ENCODE results near the gene NUP98.
A peak's percentile ranks its signal among the peaks of the same experiment; 100 is the strongest.

NUP98 gene

GRCh38 chr11:3837793-3838192, 40.4 kb upstream of the NUP98 start:
- no peak for TF ChIP-seq TAF1 (IDR thresholded peaks at IDR 0.05; ENCODE audit: low read depth, low read length)
- TF ChIP-seq POLR2A (IDR thresholded peaks at IDR 0.05; ENCODE audit: low read depth, low read length) = no peak
- peak; percentile 72 for TF ChIP-seq SPI1 (IDR thresholded peaks at IDR 0.05; ENCODE audit: low read depth, low read length)
- no peak for TF ChIP-seq PAX5 (IDR thresholded peaks at IDR 0.05; ENCODE audit: insufficient read depth, low read length, severe bottlenecking)
- FAIRE-seq = no peak
- no peak for DNase-seq (ENCODE audit: insufficient read length, low spot score)

DNA sequence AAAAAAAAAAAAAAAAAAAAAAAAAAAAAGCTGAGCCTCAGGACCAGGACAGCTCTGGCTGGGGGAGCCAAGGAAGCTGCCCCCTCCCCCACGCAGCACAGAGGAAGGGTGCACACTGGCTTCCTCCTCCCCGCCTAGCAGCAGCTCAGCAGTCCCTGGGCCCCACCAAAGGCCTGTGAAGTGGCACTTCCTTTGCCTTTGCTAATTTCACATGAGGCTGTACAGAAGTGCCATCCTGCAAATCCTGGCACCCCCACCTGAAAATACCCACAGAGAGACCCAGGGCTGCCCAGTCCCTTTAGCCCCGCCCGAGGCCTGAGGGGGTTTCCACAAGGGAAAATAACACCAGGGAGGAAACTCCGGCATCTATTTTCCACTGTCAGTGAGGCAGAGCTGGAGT, 39.5 kb upstream of the NUP98 start:
- FAIRE-seq (no peak), DNase-seq (ENCODE audit: insufficient read length, low spot score) (no peak)
- TF ChIP-seq SPI1 (IDR thresholded peaks at IDR 0.05; ENCODE audit: low read depth, low read length) (peak; percentile 27; the same call in 1 of the 2 replicates), TAF1 (IDR thresholded peaks at IDR 0.05; ENCODE audit: low read depth, low read length) (no peak)

DNA sequence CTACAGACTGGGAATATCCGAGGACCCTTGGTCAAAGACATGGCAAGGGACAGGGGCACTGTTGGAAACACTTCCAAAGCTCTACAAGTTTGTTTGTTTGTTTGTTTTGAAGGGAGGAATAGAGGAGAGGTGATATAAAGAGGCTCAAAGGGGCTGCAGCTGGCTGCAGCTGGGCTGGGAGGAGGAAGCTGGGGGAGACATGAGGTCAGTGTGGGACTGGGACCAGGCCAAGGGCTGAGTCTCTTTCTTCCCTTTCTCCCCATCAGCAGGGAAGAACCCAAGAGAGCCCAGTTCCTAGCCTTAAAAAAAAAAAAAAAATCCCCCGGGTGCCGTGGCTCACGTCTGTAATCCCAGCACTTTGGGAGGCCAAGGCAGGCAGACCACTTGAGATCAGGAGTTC, 38.4 kb upstream of the NUP98 start:
- DNase-seq (ENCODE audit: insufficient read length, low spot score) (no peak), FAIRE-seq (no peak)
- no peak for TF ChIP-seq POLR2AphosphoS5 (IDR thresholded peaks at IDR 0.05; ENCODE audit: low read depth, low read length)
- TF ChIP-seq POU2F2 (IDR thresholded peaks at IDR 0.05; ENCODE audit: low read depth, low read length) = no peak
- TF ChIP-seq POLR2A (IDR thresholded peaks at IDR 0.05; ENCODE audit: low read depth, low read length) = no peak
- no peak for TF ChIP-seq SPI1 (IDR thresholded peaks at IDR 0.05; ENCODE audit: low read depth, low read length)
- TF ChIP-seq TAF1 (IDR thresholded peaks at IDR 0.05; ENCODE audit: low read depth, low read length) = no peak
- no peak for TF ChIP-seq PAX5 (IDR thresholded peaks at IDR 0.05; ENCODE audit: insufficient read depth, low read length, severe bottlenecking)

- DNase-seq (ENCODE audit: insufficient read length, low spot score) (no peak), FAIRE-seq (no peak)
- TF ChIP-seq POLR2A (IDR thresholded peaks at IDR 0.05; ENCODE audit: low read depth, low read length) (no peak), SPI1 (IDR thresholded peaks at IDR 0.05; ENCODE audit: low read depth, low read length) (peak; percentile 50; the same call in 1 of the 2 replicates), PAX5 (IDR thresholded peaks at IDR 0.05; ENCODE audit: insufficient read depth, low read length, severe bottlenecking) (no peak), POLR2AphosphoS5 (IDR thresholded peaks at IDR 0.05; ENCODE audit: low read depth, low read length) (no peak), POU2F2 (IDR thresholded peaks at IDR 0.05; ENCODE audit: low read depth, low read length) (no peak)
Observed at GRCh38 chr11:3834664-3835461, 37.5 kb upstream of the NUP98 start.

DNA sequence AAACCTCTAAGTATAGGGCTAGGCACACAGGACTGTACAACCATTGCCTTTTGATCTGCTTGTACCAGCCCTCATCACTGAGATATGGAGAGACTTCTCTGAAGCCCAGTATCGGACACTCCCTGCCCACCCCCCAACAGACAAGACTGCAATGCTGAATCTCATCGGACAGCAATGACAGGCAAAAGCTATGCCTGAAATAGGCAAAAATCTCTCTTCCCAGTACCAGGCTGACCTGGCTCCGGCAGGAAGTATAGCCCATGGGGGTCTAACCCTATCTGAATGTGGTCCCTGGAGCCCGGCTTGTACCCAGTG, 37.0 kb upstream of the NUP98 start:
- no peak for FAIRE-seq
- TF ChIP-seq POLR2A (IDR thresholded peaks at IDR 0.05; ENCODE audit: low read depth, low read length) (no peak), TAF1 (IDR thresholded peaks at IDR 0.05; ENCODE audit: low read depth, low read length) (no peak), PAX5 (IDR thresholded peaks at IDR 0.05; ENCODE audit: insufficient read depth, low read length, severe bottlenecking) (no peak), POLR2AphosphoS5 (IDR thresholded peaks at IDR 0.05; ENCODE audit: low read depth, low read length) (no peak), POU2F2 (IDR thresholded peaks at IDR 0.05; ENCODE audit: low read depth, low read length) (no peak), SPI1 (IDR thresholded peaks at IDR 0.05; ENCODE audit: low read depth, low read length) (no peak)
- no peak for DNase-seq (ENCODE audit: insufficient read length, low spot score)

DNA sequence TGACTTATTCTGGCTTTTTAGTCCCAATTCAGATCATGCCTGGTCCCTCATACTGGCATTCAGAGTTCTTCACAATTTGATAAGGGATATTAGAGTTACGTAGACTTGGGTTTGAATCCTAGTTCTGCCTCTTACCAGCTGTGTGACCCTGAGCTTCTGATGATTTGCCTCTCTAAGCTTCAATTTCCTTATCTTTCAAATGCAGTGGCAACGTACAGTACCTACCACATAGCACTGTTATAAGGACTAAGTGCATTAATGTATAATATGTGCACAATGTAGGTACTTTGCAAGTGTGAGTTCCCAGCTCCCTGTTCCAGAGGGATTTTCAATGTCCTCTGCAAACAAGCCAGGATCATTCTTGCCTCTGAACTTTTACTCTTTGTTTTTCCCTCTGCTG, 36.1 kb upstream of the NUP98 start:
- no peak for TF ChIP-seq POLR2AphosphoS5 (IDR thresholded peaks at IDR 0.05; ENCODE audit: low read depth, low read length)
- FAIRE-seq = no peak
- DNase-seq (ENCODE audit: insufficient read length, low spot score) = no peak

DNA sequence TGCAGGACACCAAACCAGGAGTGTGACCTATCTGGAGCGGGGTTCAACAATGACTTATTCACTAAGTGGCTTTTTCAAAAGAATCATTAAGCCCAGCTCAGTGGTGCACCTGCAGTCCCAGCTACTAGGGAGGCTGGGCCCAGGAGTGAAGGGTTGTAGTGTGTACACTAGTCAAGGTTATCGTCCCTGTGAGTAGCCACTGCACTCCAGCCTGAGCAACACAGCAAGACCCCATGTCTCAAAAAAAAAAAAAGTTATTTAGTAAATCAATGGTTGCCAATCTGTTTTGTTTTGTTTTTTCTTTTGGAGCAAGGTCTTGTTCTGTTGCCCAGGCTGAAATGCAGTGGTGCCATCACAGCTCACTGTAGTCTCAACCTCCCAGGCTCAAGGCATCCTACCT, 35.5 kb upstream of the NUP98 start:
- FAIRE-seq (no peak), DNase-seq (ENCODE audit: insufficient read length, low spot score) (no peak)
- TF ChIP-seq TAF1 (IDR thresholded peaks at IDR 0.05; ENCODE audit: low read depth, low read length) (no peak), PAX5 (IDR thresholded peaks at IDR 0.05; ENCODE audit: insufficient read depth, low read length, severe bottlenecking) (no peak), POU2F2 (IDR thresholded peaks at IDR 0.05; ENCODE audit: low read depth, low read length) (no peak), POLR2A (IDR thresholded peaks at IDR 0.05; ENCODE audit: low read depth, low read length) (no peak)

DNA sequence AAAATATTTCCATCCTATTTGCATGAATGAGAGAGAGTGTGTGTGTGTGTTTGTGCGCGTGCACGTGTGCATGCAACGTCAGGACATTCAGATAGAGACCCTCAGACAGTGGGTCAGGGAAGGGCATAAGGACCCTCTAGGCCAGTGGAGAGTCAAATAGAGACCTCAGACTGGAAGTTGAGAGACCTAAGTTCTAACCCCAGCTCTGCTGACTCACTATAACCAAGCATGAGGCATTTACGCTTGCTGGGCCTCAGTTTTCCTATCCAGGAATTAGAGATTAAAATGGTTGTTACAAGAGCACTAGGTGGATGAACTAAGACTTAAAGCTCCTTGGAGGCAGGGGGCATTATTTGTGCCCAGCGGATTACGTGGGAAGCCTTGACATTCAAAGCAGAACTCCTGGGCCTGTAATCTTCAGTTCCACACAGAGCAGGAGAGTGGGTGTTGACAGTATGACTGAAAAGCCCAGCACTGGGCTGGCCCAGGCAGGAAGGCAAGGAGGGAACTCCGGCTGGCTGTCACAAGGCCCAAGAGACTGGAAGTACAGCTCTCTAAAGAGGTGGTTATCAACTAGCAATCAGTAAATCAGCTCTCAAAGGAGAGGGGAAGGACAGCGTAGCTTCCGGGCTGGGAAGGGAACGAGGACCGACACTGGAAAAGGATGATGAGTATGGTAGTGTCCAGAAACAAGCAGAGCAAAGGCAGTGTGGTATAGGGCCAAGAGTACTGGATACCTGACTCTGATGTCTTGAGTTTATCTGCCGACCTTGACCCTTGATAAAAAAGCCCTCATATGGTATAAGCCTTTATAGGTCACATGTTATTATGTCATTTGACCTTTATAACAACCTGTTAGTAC, 34.3 kb upstream of the NUP98 start:
- TF ChIP-seq SPI1 (IDR thresholded peaks at IDR 0.05; ENCODE audit: low read depth, low read length) (no peak), POU2F2 (IDR thresholded peaks at IDR 0.05; ENCODE audit: low read depth, low read length) (no peak), TAF1 (IDR thresholded peaks at IDR 0.05; ENCODE audit: low read depth, low read length) (no peak), POLR2AphosphoS5 (IDR thresholded peaks at IDR 0.05; ENCODE audit: low read depth, low read length) (no peak), PAX5 (IDR thresholded peaks at IDR 0.05; ENCODE audit: insufficient read depth, low read length, severe bottlenecking) (no peak), POLR2A (IDR thresholded peaks at IDR 0.05; ENCODE audit: low read depth, low read length) (no peak)
- DNase-seq (ENCODE audit: insufficient read length, low spot score) = no peak
- no peak for FAIRE-seq

GRCh38 chr11:3830730-3831129, 33.4 kb upstream of the NUP98 start:
- DNase-seq (ENCODE audit: insufficient read length, low spot score) = no peak
- TF ChIP-seq POU2F2 (IDR thresholded peaks at IDR 0.05; ENCODE audit: low read depth, low read length) (no peak), SPI1 (IDR thresholded peaks at IDR 0.05; ENCODE audit: low read depth, low read length) (no peak), POLR2A (IDR thresholded peaks at IDR 0.05; ENCODE audit: low read depth, low read length) (no peak), TAF1 (IDR thresholded peaks at IDR 0.05; ENCODE audit: low read depth, low read length) (no peak), PAX5 (IDR thresholded peaks at IDR 0.05; ENCODE audit: insufficient read depth, low read length, severe bottlenecking) (no peak), POLR2AphosphoS5 (IDR thresholded peaks at IDR 0.05; ENCODE audit: low read depth, low read length) (no peak)
- no peak for FAIRE-seq

GRCh38 chr11:3830088-3830487, 32.7 kb upstream of the NUP98 start:
- FAIRE-seq (no peak), DNase-seq (ENCODE audit: insufficient read length, low spot score) (no peak)
- TF ChIP-seq POU2F2 (IDR thresholded peaks at IDR 0.05; ENCODE audit: low read depth, low read length) = no peak
- TF ChIP-seq PAX5 (IDR thresholded peaks at IDR 0.05; ENCODE audit: insufficient read depth, low read length, severe bottlenecking) = no peak

Measured in GM12891 (cell line).